ENCODE results near the gene ARHGEF12.

The ARHGEF12 gene

GRCh38 chr11:120432056-120433018 lies 96.1 kb downstream of the ARHGEF12 start:
- no peak for DNase-seq

- DNase-seq: no peak
Measured at GRCh38 chr11:120441592-120441991, 105.4 kb downstream of the ARHGEF12 start.

GRCh38 chr11:120442031-120442430 lies 105.8 kb downstream of the ARHGEF12 start:
- no peak for DNase-seq

- no peak for DNase-seq
Measured at GRCh38 chr11:120446802-120447201, 110.6 kb downstream of the ARHGEF12 start.

GRCh38 chr11:120448240-120448639 lies 112.0 kb downstream of the ARHGEF12 start:
- DNase-seq: no peak

GRCh38 chr11:120455487-120455886 lies 119.3 kb downstream of the ARHGEF12 start:
- DNase-seq: no peak

GRCh38 chr11:120457996-120458395 lies 121.8 kb downstream of the ARHGEF12 start:
- no peak for DNase-seq

- DNase-seq: no peak
Measured at GRCh38 chr11:120462825-120463224, 126.6 kb downstream of the ARHGEF12 start.

GRCh38 chr11:120465921-120466534 lies 129.8 kb downstream of the ARHGEF12 start:
- DNase-seq: no peak

- no peak for DNase-seq
Measured at GRCh38 chr11:120467627-120468026, 131.4 kb downstream of the ARHGEF12 start.

- no peak for DNase-seq
Measured at GRCh38 chr11:120471131-120471530, 134.9 kb downstream of the ARHGEF12 start.

- DNase-seq: no peak
Measured at GRCh38 chr11:120471994-120472393, 135.8 kb downstream of the ARHGEF12 start.

- DNase-seq: no peak
Measured at GRCh38 chr11:120473503-120473902, 137.3 kb downstream of the ARHGEF12 start.

GRCh38 chr11:120482149-120482548 lies 145.9 kb downstream of the ARHGEF12 start:
- no peak for DNase-seq

- no peak for DNase-seq
Measured at GRCh38 chr11:120484722-120485121, 148.5 kb downstream of the ARHGEF12 start.

- no peak for DNase-seq
Measured at GRCh38 chr11:120486138-120486537, 149.9 kb downstream of the ARHGEF12 start.

- no peak for DNase-seq
Measured at GRCh38 chr11:120489799-120490198, 153.6 kb downstream of the ARHGEF12 start.

GRCh38 chr11:120492486-120492885 lies 156.3 kb downstream of the ARHGEF12 start:
- DNase-seq: no peak

GRCh38 chr11:120494595-120494994 lies 158.4 kb downstream of the ARHGEF12 start:
- no peak for DNase-seq

- no peak for DNase-seq
Measured at GRCh38 chr11:120499088-120499487, 162.9 kb downstream of the ARHGEF12 start.

- DNase-seq: no peak
Measured at GRCh38 chr11:120499859-120500258, 163.6 kb downstream of the ARHGEF12 start.

- DNase-seq: no peak
Measured at GRCh38 chr11:120500414-120501071, 164.3 kb downstream of the ARHGEF12 start.

GRCh38 chr11:120501440-120501839 lies 165.2 kb downstream of the ARHGEF12 start:
- no peak for DNase-seq

Measured in effector CD8-positive, alpha-beta T cell (primary cell).